Neural cell (in vitro differentiated cells): ENCODE measurements around the gene OLFM3. TPM values are rescaled to one million over a fixed set of nuclear protein-coding genes. Genes with fewer than 3 reads are reported as not detected.

Experiments
- H2AFZ ChIP-seq: fragments of 200-600, 300-800 bp; sonication (generic), shearing (Covaris generic); 2 replicates; pipeline ENCODE4 v1.6.0; 2014; ENCODE audit warnings: low read depth, mild to moderate bottlenecking, antibody characterized with exemption, low read length, moderate library complexity
- H3F3A ChIP-seq: fragments of 200-600 bp; shearing (Covaris generic); 2 replicates; pipeline ENCODE4 v1.6.1; 2016; ENCODE audit warnings: mild to moderate bottlenecking, moderate library complexity, mixed read lengths, antibody characterized with exemption, low read length; ENCODE audit not compliant: insufficient read depth, poor library complexity, severe bottlenecking
- H3K27ac ChIP-seq: fragments of 200-600, 300-800 bp; sonication (generic), shearing (Covaris generic); 2 replicates; pipeline ENCODE4 v1.5.1; 2014; ENCODE audit warnings: mild to moderate bottlenecking, low read length, moderate library complexity
- H3K27me3 ChIP-seq: fragments of 300-800, 200-600 bp; sonication (generic), shearing (Covaris generic); 2 replicates; pipeline ENCODE4 v1.6.0; 2014; ENCODE audit warnings: mild to moderate bottlenecking, low read depth, low read length, moderate library complexity; ENCODE audit not compliant: insufficient read depth
- H3K36me3 ChIP-seq: fragments of 300-800, 200-600 bp; sonication (generic), shearing (Covaris generic); 2 replicates; pipeline ENCODE4 v1.5.1; 2014; ENCODE audit warnings: mild to moderate bottlenecking, antibody characterized with exemption, low read length, moderate library complexity; ENCODE audit not compliant: insufficient read depth
- H3K4me2 ChIP-seq: fragments of 300-800, 200-600 bp; sonication (generic), shearing (Covaris generic); 2 replicates; pipeline ENCODE4 v1.6.0; 2014; ENCODE audit warnings: mild to moderate bottlenecking, low read length
- H3K4me3 ChIP-seq: fragments of 300-800, 200-600 bp; sonication (generic), shearing (Covaris generic); 2 replicates; pipeline ENCODE4 v1.5.1; 2014; ENCODE audit warnings: mild to moderate bottlenecking, low read length, moderate library complexity
- H3K79me2 ChIP-seq: fragments of 200-600 bp; shearing (Covaris generic); replicated peaks from 2 replicates; pipeline ENCODE4 v1.6.0; 2014; ENCODE audit warnings: mild to moderate bottlenecking, low read length, moderate library complexity; ENCODE audit not compliant: insufficient read depth
- H3K9ac ChIP-seq: fragments of 300-800, 200-600 bp; sonication (generic), shearing (Covaris generic); 2 replicates; pipeline ENCODE4 v1.6.1; 2016; ENCODE audit warnings: mild to moderate bottlenecking, low read length, mixed read lengths
- H3K9me2 ChIP-seq: fragments of 200-600 bp; shearing (Covaris generic); 2 replicates; pipeline ENCODE4 v1.6.1; 2016; ENCODE audit warnings: mild to moderate bottlenecking, low read length, mixed read lengths; ENCODE audit not compliant: insufficient read depth
- H3K9me3 ChIP-seq: fragments of 200-600, 300-800 bp; sonication (generic), shearing (Covaris generic); 2 replicates; pipeline ENCODE4 v1.6.1; 2016; ENCODE audit warnings: mild to moderate bottlenecking, mixed run types, low read length, moderate library complexity, mixed read lengths
- H4K20me1 ChIP-seq: fragments of 200-600 bp; shearing (Covaris generic); 2 replicates; pipeline ENCODE4 v1.6.1; 2016; ENCODE audit warnings: mild to moderate bottlenecking, mixed run types; ENCODE audit not compliant: insufficient read depth
- CTCF ChIP-seq: fragments of 450-650 bp; IDR thresholded peaks from 2 replicates; pipeline ENCODE4 v1.5.1; 2014; ENCODE audit warnings: antibody characterized with exemption, mild to moderate bottlenecking, moderate library complexity; ENCODE audit not compliant: poor library complexity, severe bottlenecking
- EP300 ChIP-seq: fragments of 450-650 bp; conservative IDR thresholded peaks from 2 replicates; pipeline ENCODE4 v1.6.1; 2014; ENCODE audit warnings: antibody characterized with exemption, mild to moderate bottlenecking, moderate library complexity; ENCODE audit not compliant: poor library complexity, severe bottlenecking
- EZH2 ChIP-seq: fragments of 200-600, 300-800 bp; shearing (Covaris generic), sonication (generic); IDR thresholded peaks from 2 replicates; pipeline ENCODE4 v1.6.1; 2014; ENCODE audit warnings: antibody characterized with exemption, low read length, borderline replicate concordance, mild to moderate bottlenecking; ENCODE audit not compliant: insufficient read depth, poor library complexity, severe bottlenecking
- MXI1 ChIP-seq: fragments of 450-650 bp; conservative IDR thresholded peaks from 2 replicates; pipeline ENCODE4 v1.6.1; 2014; ENCODE audit warnings: antibody characterized with exemption, mild to moderate bottlenecking; ENCODE audit not compliant: poor library complexity, severe bottlenecking
- POLR2AphosphoS5 ChIP-seq: IDR thresholded peaks from 2 replicates; pipeline ENCODE4 v1.6.1; 2012
- RAD21 ChIP-seq: fragments of 450-650 bp; conservative IDR thresholded peaks from 2 replicates; pipeline ENCODE4 v1.6.1; 2014; ENCODE audit warnings: antibody characterized with exemption, mild to moderate bottlenecking, moderate library complexity
- SMC3 ChIP-seq: fragments of 450-650 bp; conservative IDR thresholded peaks from 2 replicates; pipeline ENCODE4 v1.6.1; 2014; ENCODE audit warnings: antibody characterized with exemption, mild to moderate bottlenecking, moderate library complexity; ENCODE audit not compliant: poor library complexity
- TAF1 ChIP-seq: IDR thresholded peaks from 2 replicates; pipeline ENCODE4 v1.6.1; 2012; ENCODE audit warnings: low read depth
- polyA plus RNA-seq: library from polyadenylated mRNA; depleted of rRNA; stranded (reverse); fragments of >200 nt; gene quantifications from 2 replicates; pipeline ENCODE4 v1.2.3, GENCODE V29; 2014
- TF ChIP-seq, protein P1 (sequence below): IDR thresholded peaks from 2 replicates; pipeline ENCODE4 v1.6.1; 2012; ENCODE audit warnings: borderline replicate concordance

The OLFM3 gene
- polyA plus RNA-seq, 1 donor from 2014 or later = 7.9 TPM

- TF ChIP-seq, protein P1, sequence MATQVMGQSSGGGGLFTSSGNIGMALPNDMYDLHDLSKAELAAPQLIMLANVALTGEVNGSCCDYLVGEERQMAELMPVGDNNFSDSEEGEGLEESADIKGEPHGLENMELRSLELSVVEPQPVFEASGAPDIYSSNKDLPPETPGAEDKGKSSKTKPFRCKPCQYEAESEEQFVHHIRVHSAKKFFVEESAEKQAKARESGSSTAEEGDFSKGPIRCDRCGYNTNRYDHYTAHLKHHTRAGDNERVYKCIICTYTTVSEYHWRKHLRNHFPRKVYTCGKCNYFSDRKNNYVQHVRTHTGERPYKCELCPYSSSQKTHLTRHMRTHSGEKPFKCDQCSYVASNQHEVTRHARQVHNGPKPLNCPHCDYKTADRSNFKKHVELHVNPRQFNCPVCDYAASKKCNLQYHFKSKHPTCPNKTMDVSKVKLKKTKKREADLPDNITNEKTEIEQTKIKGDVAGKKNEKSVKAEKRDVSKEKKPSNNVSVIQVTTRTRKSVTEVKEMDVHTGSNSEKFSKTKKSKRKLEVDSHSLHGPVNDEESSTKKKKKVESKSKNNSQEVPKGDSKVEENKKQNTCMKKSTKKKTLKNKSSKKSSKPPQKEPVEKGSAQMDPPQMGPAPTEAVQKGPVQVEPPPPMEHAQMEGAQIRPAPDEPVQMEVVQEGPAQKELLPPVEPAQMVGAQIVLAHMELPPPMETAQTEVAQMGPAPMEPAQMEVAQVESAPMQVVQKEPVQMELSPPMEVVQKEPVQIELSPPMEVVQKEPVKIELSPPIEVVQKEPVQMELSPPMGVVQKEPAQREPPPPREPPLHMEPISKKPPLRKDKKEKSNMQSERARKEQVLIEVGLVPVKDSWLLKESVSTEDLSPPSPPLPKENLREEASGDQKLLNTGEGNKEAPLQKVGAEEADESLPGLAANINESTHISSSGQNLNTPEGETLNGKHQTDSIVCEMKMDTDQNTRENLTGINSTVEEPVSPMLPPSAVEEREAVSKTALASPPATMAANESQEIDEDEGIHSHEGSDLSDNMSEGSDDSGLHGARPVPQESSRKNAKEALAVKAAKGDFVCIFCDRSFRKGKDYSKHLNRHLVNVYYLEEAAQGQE = no peak
- TF ChIP-seq RAD21 (no peak), CTCF (no peak), SMC3 (no peak), MXI1 (no peak), EZH2 (no peak), POLR2AphosphoS5 (no peak), EP300 (no peak), TAF1 (no peak)
- H2AFZ ChIP-seq = no peak overlapping the region
- H4K20me1 ChIP-seq = no peaks in the 10 kb centered on the region
- H3K27me3 ChIP-seq = no peaks in the 10 kb centered on the region
- no peak overlapping the region for H3K4me3 ChIP-seq
- H3K27ac ChIP-seq = no peak overlapping the region
- no peaks in the 10 kb centered on the region for H3F3A ChIP-seq
- no peak overlapping the region for H3K9ac ChIP-seq
- no peaks in the 10 kb centered on the region for H3K36me3 ChIP-seq
- no peaks in the 10 kb centered on the region for H3K79me2 ChIP-seq
- no peaks in the 10 kb centered on the region for H3K9me2 ChIP-seq
- no peaks in the 10 kb centered on the region for H3K9me3 ChIP-seq
- no peak overlapping the region for H3K4me2 ChIP-seq
Measured at GRCh38 chr1:101980974-101981373, 15.8 kb downstream of the OLFM3 start.

- no peaks in the 10 kb centered on the region for H3F3A ChIP-seq
- no peaks in the 10 kb centered on the region for H3K36me3 ChIP-seq
- H3K79me2 ChIP-seq = no peaks in the 10 kb centered on the region
- no peaks in the 10 kb centered on the region for H3K27me3 ChIP-seq
- no peak overlapping the region for H2AFZ ChIP-seq
- H3K9me3 ChIP-seq = no peaks in the 10 kb centered on the region
- H3K9ac ChIP-seq = no peak overlapping the region
- TF ChIP-seq TAF1 (no peak), POLR2AphosphoS5 (no peak), CTCF (no peak), RAD21 (no peak), MXI1 (no peak), EP300 (no peak), SMC3 (no peak)
- H3K27ac ChIP-seq = no peak overlapping the region
- no peaks in the 10 kb centered on the region for H4K20me1 ChIP-seq
- no peaks in the 10 kb centered on the region for H3K9me2 ChIP-seq
- no peak overlapping the region for H3K4me2 ChIP-seq
- no peak overlapping the region for H3K4me3 ChIP-seq
Measured at GRCh38 chr1:101977266-101977665, 19.5 kb downstream of the OLFM3 start.
